Measurements from ENCODE around the gene HVCN1.
"Not testable (repeated sequence)": the region's sequence is repeated elsewhere in the genome, so short reads cannot be mapped to it uniquely, and the experiment has no call there.

HVCN1 gene

DNA sequence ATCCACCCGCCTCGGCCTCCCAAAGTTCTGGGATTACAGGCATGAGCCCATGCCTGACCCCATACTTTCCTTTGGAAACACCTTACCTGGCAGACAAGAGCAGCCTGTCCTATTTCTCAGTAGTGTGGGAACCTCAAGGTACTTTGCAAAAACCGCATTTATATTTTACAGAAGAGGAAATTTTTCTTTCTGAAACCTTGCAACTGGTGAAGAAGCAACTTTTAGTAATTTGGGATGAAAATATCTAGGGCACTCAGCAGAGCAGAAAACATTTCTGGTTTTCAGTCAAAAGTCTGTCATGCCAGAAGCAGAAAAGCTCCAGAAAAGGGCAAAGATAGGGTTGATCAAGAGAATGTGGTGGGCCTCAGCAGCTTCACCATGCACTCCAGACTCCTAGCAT lies 21.2 kb downstream of the HVCN1 start:
- DNase-seq: no peak

DNA sequence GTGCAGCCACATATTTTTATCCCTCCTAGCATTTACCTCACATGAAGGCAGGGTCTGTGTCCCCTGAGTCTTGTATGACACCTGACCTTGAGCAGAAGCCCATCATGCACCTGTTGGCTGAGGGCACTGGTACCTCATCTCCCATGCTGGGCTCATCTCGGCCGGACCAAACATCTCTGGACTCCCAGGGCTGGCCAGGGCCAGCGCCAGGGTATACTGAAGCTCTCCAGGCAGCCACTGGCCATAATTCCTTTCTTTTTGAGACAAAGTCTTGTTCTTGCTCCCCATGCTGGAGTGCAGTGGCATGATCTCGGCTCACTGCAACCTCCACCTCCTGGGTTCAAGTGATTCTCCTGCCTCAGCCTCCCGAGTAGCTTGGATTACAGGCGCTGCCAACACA lies 22.0 kb downstream of the HVCN1 start:
- DNase-seq: no peak

DNA sequence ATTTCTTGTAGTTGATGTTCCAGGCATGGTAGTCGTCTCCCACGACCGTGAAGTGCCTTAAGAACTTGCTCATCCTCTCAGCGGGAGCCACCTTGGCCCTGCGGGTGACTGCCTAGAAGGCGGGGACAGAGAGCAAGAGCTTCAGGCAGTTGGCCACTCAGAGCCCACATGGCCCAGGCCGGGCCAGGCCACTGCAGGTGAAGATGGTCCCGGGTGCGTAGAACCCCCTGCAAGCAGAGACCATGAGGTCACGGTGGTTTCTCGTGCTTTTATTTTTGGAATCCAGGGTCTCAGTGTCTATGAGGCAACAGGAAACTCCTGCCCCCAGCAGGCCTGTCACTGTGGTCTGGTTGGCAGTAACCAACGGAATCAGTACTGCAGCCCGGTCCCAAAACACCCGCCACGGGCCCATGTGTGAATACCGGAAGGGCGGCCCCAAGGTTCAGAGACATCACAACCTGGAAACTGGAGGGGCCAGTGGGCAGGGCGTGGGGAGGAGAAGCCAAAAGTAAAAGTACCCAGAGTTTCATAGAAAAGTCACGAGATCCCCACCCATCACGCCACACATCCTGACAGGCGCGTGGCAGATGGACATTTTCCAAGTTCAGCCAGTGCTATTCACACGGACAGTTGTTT lies 27.5 kb downstream of the HVCN1 start:
- peak; percentile 73 to 84 (median 82) for DNase-seq

DNA sequence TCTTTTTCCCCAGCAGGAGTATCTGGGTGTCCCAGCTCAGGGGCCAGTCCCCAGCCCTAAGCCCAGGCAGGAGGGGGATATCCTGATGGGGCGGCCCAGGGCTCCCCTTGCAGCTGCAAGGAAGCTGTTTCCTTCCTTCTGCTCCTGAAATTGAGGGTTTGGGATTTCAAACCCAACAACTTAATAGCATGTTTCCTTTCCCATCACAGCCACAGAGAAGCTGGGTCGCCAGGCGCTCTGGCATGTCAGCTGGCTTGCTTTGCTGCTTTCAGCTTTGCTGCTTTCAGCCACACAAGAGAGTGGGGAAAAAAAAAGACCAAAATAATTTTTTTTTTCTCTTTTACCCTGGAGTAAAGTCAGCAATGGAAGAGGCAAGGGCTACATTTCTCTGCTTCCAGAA lies 30.0 kb downstream of the HVCN1 start:
- no peak for DNase-seq

DNA sequence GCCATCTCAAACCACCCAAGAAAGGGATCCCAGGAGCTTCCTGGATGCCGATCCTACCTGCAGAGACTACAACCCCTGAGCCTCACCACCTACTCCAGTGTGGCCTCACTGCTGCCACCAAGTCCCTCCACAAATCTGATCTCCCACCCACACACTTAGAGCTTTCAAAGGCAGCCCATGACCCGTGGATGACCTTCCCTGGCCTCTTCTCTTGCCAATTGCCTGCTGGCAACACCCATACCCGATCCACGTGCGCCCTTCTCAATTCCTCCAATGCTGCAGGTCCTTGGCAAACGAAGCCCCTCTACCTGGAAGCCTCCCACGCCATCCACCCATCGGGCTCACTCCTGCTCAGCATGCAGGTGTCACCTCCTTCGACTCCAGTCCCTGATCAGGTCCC lies 30.7 kb downstream of the HVCN1 start:
- DNase-seq: no peak

DNA sequence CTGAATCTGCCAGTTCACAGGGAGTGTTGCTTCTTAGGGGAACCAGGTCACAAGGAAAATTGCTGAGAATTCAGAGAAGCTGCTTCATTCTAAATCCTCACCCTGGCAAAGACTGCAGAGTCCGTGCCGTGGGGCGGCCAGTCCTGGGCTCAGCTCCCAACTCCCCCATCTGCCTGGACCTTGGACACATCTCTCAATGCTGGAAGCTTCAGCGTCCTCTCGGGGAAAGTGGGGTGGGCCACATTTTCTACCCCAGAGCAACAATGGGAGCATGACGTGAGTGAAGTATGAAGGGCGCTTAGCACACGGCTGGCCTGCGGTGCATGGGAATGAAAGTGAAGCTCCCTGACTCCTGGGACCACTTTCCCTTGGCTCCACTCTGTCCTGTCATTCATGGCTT lies 31.2 kb downstream of the HVCN1 start:
- no peak for DNase-seq

DNA sequence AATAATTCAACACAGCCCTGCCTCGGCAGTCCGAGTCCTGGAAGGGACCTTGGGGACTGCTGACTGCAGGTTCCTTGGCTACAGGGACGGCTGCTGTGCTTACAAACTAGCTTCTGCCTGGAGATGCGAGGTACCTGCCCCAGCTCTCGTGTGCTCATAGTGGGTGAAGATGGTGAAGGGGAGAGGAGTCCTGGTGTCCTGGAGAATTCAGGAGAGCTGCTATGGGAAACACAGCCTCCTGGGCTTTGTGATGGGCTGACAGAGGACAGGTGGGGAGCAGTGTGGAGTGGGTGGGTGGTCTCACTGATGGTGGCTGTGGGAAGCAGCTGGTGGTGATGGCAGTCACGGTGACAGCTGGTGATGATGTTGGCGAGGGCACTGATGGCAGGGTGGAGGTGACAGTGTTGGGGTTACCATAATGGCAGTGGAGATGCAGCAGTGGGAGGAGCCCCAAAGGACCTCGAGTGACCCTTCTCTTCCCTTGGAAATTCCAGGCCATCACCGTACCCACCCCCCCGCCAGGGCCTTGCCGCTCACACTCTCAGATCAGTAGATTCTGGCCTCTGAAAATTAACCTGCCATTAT lies 32.8 kb downstream of the HVCN1 start:
- DNase-seq: no peak

DNA sequence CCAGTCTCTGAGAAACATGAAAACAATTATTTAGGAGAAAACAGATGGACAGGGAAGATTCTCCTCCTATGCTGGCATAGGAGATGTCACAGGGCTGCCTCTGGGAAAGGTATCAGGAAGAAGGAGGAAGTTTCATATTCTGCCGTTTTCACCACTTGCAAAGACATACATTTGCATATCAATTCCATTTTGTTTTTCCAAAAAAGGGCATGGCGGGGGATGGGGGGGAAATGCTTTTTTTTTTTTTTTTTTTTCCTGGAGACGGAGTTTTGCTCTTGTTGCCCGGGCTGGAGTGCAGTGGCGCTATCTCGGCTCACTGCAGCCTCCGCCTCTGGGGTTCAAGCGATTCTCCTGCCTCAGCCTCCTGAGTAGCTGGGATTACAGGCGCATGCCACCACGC lies 34.7 kb downstream of the HVCN1 start:
- not testable (repeated sequence) for DNase-seq

DNA sequence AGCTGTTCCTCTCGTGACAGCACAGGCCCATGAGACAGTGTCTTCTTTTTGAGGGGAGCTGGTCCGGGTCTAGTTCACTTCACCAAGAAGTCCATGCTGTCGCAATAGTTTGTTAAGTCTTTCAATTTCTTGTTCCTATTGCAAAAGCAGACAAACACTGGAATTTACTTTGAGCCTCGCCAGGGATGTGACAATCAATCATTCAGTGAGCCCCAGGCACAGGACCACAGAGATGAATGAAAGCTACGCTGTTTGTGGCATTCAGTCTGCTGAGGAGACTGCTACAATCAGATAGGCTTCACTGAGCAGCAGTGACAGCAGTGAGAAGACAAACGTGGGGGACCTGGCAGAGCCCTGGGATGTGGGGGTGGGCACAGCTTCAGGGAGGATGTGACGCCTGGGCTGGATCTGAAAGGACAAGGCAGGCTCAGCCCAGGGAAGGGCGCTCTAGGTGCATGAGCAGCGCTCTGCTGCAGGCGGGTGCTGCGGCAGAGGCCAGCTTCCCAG lies 39.5 kb downstream of the HVCN1 start:
- peak in 1 of 4 experiments; percentile 18 for DNase-seq

DNA sequence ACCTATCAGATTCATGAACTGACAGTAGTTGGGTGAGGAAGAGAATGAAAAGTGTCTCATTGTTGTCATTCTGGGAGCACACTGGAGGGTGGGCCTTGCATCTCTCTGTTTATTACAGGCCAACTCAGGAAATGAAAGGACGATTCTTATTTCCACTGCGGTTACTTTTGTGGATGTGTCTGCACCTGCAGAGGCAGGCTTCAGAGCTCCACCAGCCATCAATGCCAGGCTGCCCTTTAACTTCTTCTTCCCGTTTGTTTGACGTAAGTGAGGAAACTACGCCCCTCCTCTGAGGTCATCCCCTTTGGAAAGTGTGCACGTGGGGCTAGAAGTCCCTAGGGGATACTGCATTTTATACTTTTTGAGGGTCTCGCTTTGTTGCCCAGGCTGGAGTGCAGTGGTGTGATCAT lies 41.3 kb downstream of the HVCN1 start:
- DNase-seq: peak; percentile 48 to 61 (median 55)

DNA sequence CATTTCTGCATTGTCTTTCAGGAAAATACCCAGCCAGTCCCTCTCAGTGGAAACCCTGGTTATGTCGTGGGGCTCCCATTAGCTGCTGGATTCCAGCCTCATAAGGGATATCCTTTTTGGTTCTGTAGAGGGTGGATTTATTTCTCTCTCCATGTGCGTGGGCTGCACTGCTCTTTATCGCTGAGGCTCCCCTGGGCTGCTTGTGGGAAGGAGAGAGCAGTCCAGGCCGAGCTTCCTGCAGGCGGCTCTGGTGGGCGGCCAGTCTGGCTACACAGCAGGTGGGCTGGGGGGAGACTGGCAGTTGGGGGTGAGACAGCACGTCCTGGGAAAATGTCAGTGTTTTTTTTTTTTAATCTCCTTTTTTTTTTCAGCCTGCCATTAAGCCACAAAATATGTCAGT lies 47.4 kb downstream of the HVCN1 start:
- peak in 3 of 4 experiments; percentile 50 to 63 (median 52) for DNase-seq

DNA sequence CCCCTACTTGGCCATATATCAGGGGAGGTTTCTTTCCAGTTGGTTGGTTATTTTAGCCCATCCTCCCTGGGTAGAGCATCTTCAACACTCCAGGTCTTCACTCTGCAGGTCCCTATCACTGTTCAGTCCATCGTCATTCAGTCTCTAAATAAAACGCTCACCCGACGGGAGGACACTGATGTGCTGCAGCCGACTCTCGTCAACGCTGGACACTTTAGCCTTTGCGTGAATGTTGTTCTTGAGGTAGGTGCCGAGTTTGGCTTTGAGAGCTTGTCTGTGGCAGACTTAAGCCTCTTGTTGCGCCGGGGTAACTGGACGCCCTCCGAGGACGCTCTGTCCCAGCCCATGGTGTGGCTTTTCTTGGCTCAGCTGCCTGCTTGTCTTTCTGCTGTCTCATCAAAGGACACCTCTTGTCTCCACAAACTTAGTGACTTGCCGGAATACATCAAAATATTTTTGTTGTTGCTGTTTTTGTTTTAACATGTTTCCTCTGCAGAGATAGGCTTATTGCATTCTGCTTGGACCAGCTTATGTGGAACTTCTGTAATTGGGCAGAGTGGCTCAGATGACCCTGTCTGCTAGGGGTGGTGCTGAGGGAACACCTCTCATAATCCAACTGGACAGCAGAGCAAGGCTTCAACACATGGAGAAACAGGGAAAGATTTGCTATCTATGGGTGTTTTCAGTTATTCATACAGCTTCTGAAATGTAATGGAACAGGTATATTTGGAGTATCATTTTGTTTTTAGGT lies 48.5 kb downstream of the HVCN1 start:
- no peak for DNase-seq

DNA sequence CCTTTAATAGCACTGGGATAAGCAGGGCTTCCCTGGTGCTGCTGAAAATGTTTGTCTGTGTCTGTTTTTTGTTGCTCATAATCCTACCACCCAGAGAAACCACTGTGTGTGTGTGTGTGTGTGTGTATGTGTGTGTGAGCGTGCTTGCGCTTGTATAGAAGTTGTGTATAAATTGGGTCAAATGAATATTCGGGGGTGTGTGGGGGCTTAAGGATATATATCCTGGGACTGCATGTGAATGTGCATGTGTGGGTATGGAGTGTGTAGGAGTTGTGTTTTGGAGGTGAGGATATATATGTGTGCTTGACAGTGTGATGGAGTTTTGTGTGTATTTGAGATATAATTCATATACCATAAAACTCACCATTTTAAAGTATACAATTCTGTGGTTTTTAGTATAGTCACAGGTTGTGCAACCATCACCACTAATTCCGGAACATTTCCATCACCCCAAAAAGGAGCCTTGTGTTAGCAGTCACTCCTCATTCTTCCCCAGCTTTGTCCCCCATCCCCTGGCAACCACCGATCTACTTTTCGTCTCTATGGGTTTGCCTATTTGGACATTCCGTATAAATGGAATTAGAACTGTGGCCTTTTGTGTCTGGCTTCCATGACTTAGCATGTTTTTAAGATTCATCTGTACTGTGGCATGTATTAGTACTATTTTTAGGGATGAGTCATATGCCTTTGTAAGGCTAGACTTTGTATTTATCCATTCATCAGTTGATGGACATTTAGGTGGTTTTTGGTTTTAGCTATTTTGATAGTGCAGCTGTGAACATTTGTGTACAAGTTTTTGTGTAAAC lies 49.4 kb downstream of the HVCN1 start:
- DNase-seq: peak in 2 of 4 experiments; percentile 38 to 44

DNA sequence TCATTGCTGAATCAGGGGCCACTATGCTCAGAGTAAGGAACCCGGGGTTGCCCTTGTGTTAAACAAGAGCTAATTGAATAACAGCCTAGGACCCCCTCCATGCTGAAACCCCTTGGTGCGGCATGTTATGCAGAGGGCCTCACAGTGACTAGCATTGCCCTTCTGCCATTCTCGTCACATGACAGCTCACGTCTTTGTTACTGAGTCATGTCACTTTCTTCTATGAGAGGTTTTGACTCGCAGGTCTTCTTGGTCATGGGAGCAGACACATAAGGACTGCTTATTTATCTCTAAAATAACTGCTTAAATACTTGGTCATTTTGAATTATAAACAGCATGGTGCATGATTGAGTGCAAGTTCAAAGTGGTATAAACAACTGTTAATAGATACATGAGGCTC lies 50.1 kb downstream of the HVCN1 start:
- peak in 2 of 4 experiments; percentile 28 to 32 for DNase-seq

DNA sequence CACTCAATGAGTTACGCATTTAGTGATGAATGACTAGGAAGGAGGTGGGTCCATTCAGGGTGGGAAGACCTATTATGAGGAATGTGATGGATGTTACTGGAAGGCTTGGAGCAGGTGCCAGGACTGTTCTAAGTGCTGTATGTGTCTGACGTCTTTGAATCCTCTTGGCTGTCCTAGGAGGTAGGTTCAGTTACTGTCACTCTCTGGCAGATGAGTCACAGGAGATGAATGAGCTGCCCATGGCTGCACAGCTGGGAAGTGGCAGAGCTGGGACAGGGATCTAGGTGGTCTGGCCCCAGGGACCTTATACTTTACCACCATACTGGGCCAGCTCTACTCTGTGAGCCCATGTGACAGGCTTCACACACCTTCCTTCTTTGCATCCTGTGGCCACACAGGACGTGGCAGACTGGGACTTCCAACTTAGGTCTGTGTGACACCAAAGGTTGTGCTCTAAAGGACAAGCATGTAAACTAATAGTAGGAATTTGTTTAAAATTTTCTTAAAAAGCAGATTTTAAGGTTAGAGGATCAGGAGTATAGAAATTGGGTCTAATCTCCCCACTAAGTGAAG lies 51.0 kb downstream of the HVCN1 start:
- DNase-seq: no peak

DNA sequence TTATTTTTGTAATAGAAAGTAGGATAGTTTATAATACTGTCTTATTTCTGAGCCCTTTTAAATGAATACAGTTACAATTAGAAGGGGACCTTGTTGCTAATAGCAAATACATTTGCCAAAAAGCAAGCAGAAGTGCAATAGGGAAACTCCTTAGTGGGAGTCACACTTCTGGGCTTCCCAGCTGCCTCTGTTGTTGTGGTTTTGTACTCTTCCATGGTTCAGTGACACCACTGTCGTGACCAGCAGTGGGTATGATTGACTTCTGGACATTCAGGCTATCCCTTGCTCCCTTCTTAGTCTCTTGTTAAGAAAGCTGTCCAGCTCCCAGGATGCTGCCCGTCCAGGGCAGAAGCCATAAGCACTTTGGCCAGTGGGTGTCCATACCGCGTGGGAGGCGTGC lies 52.4 kb downstream of the HVCN1 start:
- DNase-seq: peak; percentile 53 to 76 (median 70)

DNA sequence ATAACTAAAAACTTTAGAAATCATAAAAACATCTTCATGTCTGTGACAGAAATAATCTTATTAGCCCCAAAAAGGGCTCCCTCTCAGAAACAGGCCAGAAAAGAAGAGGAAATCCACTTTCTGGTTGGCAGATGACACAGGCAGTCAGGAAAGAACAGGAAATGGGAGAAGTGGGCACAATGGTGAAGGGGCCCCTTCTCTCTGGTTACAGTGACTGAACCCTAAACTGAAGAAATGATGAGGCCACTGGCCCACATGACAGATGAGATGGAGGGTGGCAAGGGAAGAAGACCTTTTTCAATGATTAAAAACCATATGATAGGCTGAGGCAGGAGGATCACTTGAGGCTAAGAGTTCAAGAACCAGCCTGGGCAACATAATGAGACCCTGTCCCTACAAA lies 53.9 kb downstream of the HVCN1 start:
- DNase-seq: peak; percentile 15 to 39 (median 24)

DNA sequence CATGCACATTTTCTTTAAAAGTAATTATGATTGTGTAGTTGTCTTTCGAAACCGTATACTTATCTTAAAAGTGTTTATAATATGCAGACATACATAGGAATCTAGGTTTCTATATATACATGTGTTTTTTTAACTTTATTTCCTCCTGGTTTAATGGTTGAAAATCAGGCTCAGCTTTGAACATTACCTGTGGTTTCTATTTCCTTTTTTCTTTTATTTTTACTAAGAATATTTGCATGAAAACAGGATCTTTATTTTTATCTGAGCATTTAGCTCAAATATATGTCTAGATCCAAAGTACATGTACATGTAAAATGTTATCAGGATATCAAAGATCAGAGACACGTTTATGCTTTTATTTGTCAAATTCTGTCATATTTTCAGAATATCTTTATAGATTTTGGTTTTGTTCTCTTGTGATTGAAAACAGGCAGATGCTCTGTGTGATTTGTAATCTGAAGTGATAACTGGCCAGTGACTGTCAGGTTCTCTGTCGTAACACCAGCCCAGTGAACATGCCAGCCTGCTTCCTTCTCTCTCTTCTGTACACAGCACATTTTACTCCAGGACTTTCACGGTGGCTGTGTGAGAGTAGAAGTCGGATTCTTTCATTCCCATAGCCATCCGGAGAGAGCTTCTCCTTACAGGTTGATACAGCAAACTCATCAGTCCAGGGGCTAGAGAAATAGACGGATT lies 61.3 kb downstream of the HVCN1 start:
- peak in 3 of 4 experiments; percentile 36 to 55 (median 53) for DNase-seq

DNA sequence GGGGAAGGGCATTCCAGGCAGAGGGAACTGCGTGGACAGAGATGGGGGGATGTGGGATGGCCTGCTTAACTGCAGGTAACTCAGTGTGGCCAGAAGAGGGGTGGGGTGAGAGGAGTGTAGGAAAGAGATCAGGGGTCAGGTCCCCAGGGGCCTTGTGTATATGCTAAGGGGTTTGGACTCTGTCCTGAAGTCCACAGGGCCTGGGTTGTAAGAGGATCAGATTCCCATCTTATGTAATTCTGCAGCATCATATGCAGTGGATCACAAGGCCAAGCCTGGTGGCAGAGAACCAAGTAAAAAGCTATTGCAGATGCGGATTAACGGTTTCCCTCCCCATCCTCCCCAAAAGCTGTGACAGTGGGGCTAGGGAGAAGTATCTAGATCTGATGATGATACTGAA lies 66.3 kb downstream of the HVCN1 start:
- no peak for DNase-seq

DNA sequence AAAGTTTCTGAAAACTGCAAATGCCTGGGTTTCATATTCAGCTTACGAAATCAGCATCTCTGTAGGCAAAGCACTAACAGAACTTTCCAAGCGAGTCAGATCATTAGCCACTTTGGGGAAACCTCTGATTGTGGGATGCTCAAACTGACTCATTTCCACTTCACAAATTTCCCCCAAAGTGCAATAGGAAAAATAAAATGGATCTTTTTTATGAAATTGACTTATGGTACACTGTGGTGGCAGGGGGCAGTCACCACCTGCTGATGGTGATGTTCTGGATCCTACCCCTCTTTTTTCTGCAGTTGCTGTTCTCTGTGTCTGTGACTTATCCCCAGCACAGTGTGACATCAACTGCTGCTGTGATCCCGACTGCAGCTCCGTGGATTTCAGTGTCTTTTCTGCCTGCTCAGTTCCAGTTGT lies 69.4 kb downstream of the HVCN1 start:
- peak in 1 of 4 experiments; percentile 16 for DNase-seq

DNA sequence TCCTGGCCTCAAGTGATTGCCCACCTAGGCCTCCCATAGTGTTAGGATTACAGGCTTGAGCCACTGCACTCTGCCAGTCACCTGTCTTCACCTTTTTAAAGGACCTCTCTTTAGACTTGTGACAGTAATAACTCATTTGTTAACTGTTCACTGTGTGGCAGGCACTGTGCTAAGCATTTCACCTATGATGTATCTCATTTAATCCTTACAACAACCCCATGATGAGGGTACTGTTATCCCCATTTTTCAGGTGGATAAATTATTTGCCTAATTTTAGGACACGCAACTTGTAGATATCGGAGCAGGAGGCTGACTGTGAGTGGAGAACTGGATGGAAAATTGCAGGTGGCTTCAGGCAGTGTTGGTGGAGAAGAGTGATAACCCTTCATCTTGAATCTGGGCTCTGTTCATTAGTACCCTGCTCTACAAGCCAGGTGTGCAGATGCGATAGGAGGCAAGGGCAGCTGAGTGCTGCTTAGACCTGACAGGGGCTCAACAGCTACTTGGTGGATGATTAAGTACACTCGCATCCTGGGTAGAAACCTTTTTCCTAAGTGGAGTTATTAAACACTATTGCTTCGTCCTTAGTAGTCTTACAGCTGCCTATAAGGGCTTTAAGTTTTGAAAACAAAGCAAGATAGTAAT lies 72.3 kb downstream of the HVCN1 start:
- no peak for DNase-seq
